COLO668 (cell line): ENCODE measurements around the gene TANGO2.

ENCODE experiments used
- DNase-seq: peaks from one replicate; lab custom pipeline; 2025; ENCODE audit not compliant: unreplicated experiment; lab: John Stamatoyannopoulos, UW

The TANGO2 gene

DNA sequence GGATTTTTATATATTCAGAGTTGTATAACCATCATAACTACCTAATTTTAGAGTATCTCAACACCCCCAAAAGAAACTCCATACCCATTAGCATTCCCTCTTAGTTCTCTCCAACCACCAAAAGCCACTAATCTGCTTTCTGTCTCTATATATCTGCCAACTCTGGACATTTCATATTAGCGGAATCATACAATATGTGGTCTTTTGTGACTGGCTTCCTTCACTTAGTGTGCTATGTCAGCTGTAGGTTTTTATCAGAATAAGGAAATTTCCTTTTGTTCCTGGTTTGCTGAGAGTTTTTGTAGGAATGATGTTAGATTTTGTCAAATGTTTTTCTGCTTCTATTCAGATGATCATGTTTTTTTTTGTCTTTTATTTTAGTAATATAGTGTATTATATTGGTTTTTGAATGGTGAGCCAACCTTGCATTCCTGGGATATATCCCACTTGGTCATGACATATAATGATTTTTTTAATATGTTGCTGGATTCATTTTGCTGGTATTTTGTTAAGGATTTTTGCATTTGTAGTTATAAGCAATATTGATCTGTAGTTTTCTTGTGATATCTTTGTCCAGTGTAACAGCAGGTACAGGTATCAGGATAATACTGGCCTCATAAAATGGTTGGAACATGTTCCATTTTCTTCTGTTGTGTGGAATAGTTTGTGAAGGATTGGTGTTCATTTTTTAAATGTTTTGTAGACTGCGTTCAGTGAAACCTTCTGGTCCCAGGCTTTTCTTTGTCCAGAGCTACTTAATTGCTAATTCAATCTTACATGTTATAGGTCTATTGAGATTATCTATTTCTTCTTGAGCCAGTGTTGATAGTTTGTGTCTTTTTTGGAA is 75.9 kb downstream of the TANGO2 start:
- no peak for DNase-seq

DNA sequence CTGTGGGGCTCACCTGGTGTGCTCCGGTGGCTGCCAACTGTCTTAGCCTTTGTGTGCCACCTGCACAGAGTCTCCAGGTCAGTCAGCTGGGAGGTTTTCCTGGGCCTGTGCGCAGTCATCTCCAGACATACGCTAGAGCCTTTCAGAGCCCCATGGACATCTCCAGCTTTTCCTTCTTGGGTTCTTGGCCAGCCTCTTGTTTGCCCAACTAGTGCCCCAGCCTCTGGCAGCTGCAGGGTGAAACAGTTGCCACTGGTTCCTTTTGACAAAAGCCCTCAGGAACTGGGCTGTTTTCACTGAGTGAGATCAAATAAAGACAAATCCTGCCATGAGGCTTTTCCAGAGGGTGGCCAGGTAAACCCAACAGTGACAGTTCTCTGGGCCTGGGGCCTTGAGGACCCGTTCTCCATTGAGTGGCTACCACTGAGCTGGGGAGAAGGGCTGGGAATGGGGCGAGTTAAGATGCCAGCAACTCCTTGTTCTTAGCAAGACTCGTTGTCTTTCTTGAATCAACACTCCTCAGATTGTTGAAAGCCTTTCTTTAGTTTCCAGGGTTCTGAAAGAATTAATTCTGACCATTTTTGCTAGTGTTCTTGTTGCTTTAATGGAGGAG is 78.3 kb downstream of the TANGO2 start:
- no peak for DNase-seq

GRCh38 chr22:20101638-20102037 is 80.7 kb downstream of the TANGO2 start:
- no peak for DNase-seq

DNA sequence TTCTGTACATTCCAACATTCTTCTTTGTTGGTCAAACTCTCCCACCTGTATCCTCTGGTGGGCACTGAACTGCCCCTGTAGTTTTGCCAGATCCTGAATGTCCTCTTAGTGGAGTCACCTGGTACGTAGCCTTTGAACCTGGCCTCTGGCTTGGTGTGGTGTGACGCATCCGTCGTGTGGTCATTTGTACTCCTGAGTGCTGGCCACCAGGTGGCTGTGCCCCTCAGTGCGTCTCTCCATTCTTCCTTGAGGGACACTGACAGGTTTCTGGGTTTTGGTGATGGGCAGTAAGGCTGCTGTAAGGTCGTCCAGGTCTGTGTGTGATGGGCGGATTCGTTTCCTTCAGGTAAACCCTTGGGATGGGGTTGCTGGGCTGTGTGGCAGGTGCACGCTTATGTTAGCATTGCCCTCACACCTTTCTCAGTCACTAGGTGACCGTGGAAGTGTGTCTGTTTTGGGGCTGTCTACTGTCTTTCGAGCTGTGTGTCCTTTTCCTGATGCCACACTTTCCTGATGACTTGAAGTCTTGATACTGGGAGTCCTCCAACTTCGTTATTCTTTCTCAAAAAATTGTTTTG is 81.4 kb downstream of the TANGO2 start:
- DNase-seq, result no peak

DNA sequence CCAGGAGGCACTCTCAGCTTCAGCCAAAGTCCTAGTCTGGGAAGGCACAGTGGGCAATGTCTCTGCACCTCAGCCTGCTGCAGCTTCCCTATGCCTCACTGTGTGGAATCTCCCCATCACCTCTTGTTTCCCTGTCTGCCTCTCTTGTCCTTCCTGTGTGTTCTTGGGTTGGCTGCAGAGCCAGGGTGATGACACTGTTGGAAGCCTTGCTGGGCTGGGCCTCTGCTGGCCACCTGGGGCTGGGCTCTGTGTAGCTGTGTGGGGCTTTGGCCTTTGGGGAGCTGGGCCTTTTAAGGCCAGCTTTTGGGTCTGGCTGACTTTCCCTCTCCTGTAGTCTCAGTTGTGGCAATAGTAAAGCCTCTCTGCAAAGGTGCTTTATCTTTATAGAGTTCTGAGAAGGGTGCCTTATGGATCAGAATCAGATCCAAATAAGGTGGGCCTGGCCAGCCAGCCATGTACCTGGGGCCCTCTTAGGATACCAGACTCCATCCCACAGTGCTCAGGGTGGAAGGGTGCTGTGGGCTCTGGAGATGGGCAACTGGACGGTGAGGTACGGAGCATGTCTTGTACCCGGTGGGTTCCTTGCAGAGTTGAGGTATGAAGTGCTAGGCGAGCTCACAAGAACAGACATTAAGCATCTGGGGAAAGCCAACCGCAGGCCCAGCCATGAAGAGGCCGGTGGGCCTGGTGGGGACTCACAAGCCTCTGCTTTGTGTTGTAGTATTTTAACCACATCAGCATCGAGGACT is 84.7 kb downstream of the TANGO2 start:
- DNase-seq, result no peak

- DNase-seq, result no peak
These were observed 85.4 kb downstream of the TANGO2 start for GRCh38 chr22:20106205-20106848.

DNA sequence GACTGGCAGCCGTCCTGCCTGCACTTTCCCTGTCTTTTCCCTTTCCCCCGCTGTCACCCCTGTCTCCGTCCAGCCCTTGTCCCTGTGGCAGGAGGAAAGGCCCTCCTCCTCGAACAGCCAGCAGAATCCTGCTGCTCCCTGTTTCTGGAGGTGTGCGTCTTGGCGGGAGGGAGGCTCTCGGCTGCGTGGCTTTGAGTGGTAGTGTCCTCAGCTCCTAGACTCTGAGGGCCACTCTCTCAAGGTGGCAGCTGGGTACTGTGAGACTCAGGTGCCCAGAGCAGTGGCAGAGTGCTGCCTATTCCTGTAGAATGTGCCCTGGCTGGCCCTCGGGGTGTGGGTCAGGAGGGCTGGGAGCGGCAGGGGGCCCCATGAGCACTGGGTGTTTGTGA is 85.9 kb downstream of the TANGO2 start:
- DNase-seq, result no peak

DNA sequence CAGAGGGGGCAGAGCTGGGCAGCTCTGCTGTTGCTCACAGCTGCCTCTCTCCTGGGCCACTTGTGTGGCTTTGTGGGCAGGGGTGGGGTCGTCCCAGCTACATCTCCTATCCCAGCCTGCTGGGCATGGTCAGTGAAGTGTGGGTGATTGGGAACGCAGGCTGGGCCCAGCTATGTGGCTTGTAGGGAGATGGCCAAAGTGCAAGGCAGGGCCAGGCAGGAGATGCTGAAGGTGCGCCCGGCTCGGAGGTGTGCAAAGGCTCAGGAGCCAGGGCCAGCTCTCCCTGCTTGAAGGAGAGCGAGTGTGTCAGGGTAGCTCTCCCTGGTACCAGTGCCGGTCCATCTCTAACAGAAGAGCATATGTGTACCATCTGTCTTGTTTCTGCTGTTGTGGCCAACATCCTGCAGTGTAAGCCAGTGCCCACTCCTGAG is 86.6 kb downstream of the TANGO2 start:
- no peak for DNase-seq

DNA sequence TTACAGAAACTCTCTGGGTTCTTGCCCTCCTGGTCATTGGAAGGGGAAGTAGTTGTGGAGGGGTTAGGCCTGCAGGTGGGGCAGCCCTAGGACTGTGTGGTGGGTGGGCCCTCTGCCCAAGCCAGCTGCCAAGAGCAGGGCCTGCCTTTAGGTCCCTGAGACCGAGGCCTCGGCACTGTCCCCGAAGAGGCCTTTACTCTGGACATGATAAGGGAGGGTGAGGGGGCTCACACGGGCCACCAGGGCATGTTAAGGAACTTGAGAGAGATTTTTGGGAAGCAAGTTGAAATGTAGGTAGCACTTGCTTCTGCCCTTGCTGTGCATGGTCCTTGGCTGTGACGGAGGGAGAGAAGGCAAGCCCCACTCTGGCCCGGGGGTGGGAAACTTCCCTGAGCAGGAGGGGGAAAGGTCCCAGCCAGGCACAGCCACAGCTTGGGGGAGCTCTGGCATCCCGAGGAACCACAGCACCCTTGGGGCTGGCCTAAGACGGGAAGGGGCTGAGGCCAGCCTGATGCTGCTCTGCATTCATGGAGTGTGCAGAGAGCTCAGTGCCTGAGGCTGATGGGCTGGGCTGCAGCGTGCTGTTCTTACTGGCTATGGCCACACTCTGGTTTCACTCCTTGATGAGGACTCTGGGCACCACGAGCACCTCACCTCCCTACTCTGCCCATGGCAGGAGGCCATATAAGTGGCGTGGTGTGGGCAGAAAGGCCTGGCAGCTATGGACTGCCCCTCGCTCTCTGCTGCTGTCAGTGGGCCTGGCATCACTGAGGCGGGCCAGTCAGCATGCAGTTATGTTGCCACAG is 87.2 kb downstream of the TANGO2 start:
- DNase-seq, result no peak

DNA sequence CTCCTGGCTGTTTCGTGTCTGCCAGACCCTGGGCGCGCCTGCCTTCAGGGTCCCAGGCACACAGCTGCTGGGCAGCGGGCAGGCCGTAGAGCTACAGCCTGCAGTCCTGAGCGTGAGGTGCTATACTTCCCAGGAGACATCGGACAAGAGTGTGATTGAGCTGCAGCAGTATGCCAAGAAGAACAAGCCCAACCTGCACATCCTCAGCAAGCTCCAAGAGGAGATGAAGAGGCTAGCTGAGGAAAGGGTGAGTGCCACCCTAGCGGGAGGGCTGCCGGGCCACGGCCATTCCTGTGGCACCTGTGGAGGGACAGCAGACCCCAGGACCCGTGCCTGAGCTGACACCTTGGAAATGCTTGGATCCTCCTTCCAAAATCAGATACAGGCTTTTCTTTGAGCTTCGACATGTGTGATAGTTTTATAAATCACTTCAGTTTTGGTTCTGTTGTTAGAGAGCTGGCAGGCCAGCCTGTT is 87.9 kb downstream of the TANGO2 start:
- DNase-seq, result no peak

GRCh38 chr22:20109411-20110358 is 88.8 kb downstream of the TANGO2 start:
- DNase-seq, result no peak

DNA sequence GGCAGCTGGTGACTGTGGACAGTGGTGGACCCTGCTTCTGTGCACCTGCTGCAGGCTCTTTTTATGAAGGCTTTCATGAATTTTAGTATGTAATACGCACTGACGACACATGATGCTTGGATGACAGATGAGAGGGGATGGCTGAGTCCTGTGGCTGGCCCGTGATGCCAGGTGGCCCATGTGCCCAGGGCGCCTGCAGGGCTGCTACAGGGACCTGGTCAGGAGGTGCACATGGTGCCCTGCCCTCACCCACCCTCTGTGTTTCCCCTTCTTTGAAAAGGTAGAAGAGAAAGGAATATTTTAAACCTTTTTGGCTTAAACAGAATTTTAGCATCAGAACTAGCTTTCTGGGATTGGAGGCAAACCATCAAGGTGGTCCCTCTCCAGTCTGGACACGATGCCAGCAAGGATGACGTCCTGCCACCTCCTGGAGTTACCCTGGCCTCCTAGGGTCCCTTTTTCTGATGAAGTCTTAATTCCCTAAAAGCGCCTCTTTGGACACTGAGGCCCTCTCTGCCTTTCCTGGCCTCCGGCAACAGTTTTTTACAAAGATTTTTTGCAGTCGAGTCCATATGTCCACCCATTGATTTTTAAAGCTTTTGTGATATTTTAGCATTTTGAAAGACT is 89.6 kb downstream of the TANGO2 start:
- DNase-seq, result no peak

GRCh38 chr22:20111045-20111688 is 90.3 kb downstream of the TANGO2 start:
- peak; percentile 16 for DNase-seq

GRCh38 chr22:20111689-20112622 is 91.0 kb downstream of the TANGO2 start:
- DNase-seq, result no peak

GRCh38 chr22:20112623-20113511 is 92.0 kb downstream of the TANGO2 start:
- no peak for DNase-seq
